ENCODE results near the gene TRIM34.

DNA sequence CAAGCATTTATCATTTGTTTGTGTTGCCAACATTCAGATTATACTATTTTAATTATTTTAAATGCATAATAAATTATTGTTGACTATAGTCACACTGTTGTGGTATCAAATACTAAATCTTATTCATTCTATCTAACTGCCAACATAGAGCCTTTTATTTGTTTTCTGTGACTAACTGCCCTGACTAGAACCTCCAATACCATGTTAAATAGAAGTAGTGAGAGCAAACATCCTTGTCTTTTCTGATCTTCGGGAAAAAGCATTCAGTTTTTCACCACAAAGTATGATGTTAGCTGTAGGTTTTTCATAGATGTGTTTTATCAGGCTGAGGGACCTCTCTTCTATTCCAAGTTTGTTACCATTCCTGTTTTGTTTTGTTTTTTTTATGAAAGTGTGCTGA lies 15.2 kb downstream of the TRIM34 start:
- no peak for TF ChIP-seq RAD21 (conservative IDR thresholded peaks at IDR 0.05)
- TF ChIP-seq SMC3 (conservative IDR thresholded peaks at IDR 0.05; ENCODE audit: poor library complexity): no peak
- TF ChIP-seq, protein P1, sequence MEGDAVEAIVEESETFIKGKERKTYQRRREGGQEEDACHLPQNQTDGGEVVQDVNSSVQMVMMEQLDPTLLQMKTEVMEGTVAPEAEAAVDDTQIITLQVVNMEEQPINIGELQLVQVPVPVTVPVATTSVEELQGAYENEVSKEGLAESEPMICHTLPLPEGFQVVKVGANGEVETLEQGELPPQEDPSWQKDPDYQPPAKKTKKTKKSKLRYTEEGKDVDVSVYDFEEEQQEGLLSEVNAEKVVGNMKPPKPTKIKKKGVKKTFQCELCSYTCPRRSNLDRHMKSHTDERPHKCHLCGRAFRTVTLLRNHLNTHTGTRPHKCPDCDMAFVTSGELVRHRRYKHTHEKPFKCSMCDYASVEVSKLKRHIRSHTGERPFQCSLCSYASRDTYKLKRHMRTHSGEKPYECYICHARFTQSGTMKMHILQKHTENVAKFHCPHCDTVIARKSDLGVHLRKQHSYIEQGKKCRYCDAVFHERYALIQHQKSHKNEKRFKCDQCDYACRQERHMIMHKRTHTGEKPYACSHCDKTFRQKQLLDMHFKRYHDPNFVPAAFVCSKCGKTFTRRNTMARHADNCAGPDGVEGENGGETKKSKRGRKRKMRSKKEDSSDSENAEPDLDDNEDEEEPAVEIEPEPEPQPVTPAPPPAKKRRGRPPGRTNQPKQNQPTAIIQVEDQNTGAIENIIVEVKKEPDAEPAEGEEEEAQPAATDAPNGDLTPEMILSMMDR (IDR thresholded peaks at IDR 0.05; ENCODE audit: poor library complexity, severe bottlenecking): no peak
- TF ChIP-seq EZH2 (IDR thresholded peaks at IDR 0.05; ENCODE audit: borderline replicate concordance, insufficient read depth, low read length, poor library complexity, severe bottlenecking): no peak
- TF ChIP-seq, protein P2, sequence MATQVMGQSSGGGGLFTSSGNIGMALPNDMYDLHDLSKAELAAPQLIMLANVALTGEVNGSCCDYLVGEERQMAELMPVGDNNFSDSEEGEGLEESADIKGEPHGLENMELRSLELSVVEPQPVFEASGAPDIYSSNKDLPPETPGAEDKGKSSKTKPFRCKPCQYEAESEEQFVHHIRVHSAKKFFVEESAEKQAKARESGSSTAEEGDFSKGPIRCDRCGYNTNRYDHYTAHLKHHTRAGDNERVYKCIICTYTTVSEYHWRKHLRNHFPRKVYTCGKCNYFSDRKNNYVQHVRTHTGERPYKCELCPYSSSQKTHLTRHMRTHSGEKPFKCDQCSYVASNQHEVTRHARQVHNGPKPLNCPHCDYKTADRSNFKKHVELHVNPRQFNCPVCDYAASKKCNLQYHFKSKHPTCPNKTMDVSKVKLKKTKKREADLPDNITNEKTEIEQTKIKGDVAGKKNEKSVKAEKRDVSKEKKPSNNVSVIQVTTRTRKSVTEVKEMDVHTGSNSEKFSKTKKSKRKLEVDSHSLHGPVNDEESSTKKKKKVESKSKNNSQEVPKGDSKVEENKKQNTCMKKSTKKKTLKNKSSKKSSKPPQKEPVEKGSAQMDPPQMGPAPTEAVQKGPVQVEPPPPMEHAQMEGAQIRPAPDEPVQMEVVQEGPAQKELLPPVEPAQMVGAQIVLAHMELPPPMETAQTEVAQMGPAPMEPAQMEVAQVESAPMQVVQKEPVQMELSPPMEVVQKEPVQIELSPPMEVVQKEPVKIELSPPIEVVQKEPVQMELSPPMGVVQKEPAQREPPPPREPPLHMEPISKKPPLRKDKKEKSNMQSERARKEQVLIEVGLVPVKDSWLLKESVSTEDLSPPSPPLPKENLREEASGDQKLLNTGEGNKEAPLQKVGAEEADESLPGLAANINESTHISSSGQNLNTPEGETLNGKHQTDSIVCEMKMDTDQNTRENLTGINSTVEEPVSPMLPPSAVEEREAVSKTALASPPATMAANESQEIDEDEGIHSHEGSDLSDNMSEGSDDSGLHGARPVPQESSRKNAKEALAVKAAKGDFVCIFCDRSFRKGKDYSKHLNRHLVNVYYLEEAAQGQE (IDR thresholded peaks at IDR 0.05; ENCODE audit: borderline replicate concordance): no peak
- TF ChIP-seq TAF1 (IDR thresholded peaks at IDR 0.05; ENCODE audit: low read depth): no peak
- no peak for TF ChIP-seq POLR2AphosphoS5 (IDR thresholded peaks at IDR 0.05)

Data from neural cell (in vitro differentiated cells).